Duodenal mucosa (tissue), 2 donors: Measurements from ENCODE around the gene ATAD2B.
A peak's percentile ranks its signal among the peaks of the same experiment; 100 is the strongest.

Source experiments
- H3K27ac ChIP-seq: one replicate; pipeline ENCODE4 v1.7.0; 2013; ENCODE audit warnings: low read depth, low read length
- H3K27me3 ChIP-seq, 2 donors: one replicate each; pipeline ENCODE4 v1.7.0; 2013; ENCODE audit warnings: low read length in 2 of 2, control low read depth in 1 of 2; ENCODE audit not compliant: insufficient read depth in 2 of 2, control insufficient read depth in 1 of 2
- H3K36me3 ChIP-seq, 2 donors: one replicate each; pipeline ENCODE4 v1.7.0; 2013; ENCODE audit warnings: low read length in 2 of 2, control low read depth in 1 of 2; ENCODE audit not compliant: insufficient read depth in 2 of 2, control insufficient read depth in 1 of 2
- H3K4me1 ChIP-seq, 2 donors: one replicate each; pipeline ENCODE4 v1.7.0; 2013; ENCODE audit warnings: low read length in 2 of 2, control low read depth in 1 of 2; ENCODE audit not compliant: insufficient read depth in 2 of 2, control insufficient read depth in 1 of 2
- H3K4me3 ChIP-seq, 2 donors: one replicate each; pipeline ENCODE4 v1.7.0; 2013; ENCODE audit warnings: low read length in 2 of 2, low read depth in 1 of 2
- H3K9ac ChIP-seq, 2 donors: one replicate each; pipeline ENCODE4 v1.7.0; 2013; ENCODE audit warnings: low read length in 2 of 2, low read depth in 1 of 2
- H3K9me3 ChIP-seq, 2 donors: one replicate each; pipeline ENCODE4 v1.7.0; 2013; ENCODE audit warnings: low read length in 2 of 2, control low read depth in 1 of 2; ENCODE audit not compliant: control insufficient read depth in 1 of 2

Gene ATAD2B

GRCh38 chr2:23940718-23941620 is 14.0 kb upstream of the ATAD2B start:
- Histone ChIP-seq H3K27me3 (no peaks in the 10 kb centered on the region), H3K4me3 (peak overlapping the region; percentile 70 to 77), H3K9ac (peak overlapping the region; percentile 58 to 73), H3K9me3 (no peaks in the 10 kb centered on the region), H3K27ac (peak overlapping the region; percentile 94), H3K4me1 (peaks cover 9 to 13% of the 10 kb centered on the region in 2 donors), H3K36me3 (no peaks in the 10 kb centered on the region)

GRCh38 chr2:23939987-23940717 is 13.2 kb upstream of the ATAD2B start, which contains the start of gene UBXN2A:
Gene UBXN2A (plus strand): TSS chr2:23940463. CDS start chr2:23958315, 17,852 bp downstream.
- peak within 1 kb of the TSS; percentile 94 for H3K27ac ChIP-seq

DNA sequence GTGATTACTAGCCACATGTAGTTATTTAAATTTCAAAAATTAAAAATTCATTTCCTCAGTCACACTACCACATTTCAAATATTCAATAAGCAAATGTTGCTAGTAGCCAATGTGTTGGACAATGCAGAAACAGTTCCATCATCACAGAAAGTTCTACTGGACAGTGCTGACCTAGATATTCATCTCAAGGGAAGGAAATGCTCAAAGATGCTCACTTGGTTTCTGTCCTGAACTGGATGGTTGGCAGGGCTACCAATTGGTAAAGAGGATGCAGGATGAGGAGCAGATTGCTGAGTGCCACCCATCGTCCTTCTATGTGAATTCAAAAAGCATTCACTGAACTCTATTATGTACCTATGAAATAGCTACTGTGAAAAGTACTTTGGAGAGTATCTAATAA is 7.3 kb upstream of the ATAD2B start:
- Histone ChIP-seq H3K9ac (no peak overlapping the region), H3K4me3 (no peak overlapping the region), H3K27me3 (no peaks in the 10 kb centered on the region), H3K36me3 (no peaks in the 10 kb centered on the region), H3K4me1 (peaks cover 0 to 4% of the 10 kb centered on the region in 2 donors), H3K27ac (no peak overlapping the region), H3K9me3 (no peaks in the 10 kb centered on the region)

More at GRCh38 chr2:23939987-23940717, 13.2 kb upstream of the ATAD2B start, which contains the start of gene UBXN2A:
- Histone ChIP-seq H3K9ac (peak within 1 kb of the TSS; percentile 58 to 94), H3K36me3 (no peaks in the 10 kb centered on the region), H3K4me1 (peaks cover 9 to 13% of the 10 kb centered on the region in 2 donors), H3K9me3 (no peaks in the 10 kb centered on the region), H3K4me3 (peak within 1 kb of the TSS; percentile 70 to 77), H3K27me3 (no peaks in the 10 kb centered on the region)

DNA sequence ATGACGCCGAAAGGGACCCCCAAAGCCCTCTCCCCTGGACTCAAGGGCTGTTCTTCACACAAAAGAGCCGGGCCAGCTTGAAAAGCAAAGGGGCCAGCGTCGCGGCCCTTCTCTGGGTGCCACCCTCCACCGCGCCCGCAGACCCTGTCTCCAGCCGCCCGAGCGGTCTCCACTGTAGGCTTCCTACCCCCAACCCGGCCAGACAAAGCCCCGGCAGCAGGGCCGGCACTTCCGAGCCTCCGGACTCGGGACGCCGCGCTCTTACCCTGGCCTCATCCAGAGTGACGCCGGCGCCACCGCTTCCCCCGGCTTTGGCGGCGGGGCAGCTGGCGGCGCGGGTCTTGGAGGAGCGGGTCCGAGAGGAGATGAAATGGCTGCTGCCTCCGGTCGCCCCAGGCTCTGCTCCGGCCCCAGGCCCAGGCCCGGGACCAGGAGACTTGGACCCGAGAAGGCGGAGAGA is 603 bp downstream of the ATAD2B start:
- Histone ChIP-seq H3K4me1 (peaks cover 20 to 23% of the 10 kb centered on the region in 2 donors), H3K9ac (peak overlapping the region; percentile 94 to 98), H3K4me3 (peak overlapping the region; percentile 91 to 94), H3K9me3 (no peaks in the 10 kb centered on the region), H3K36me3 (no peaks in the 10 kb centered on the region), H3K27ac (peak overlapping the region; percentile 98), H3K27me3 (no peaks in the 10 kb centered on the region)

GRCh38 chr2:23925702-23926289 is 1.1 kb downstream of the ATAD2B start:
- Histone ChIP-seq H3K9me3 (no peaks in the 10 kb centered on the region), H3K9ac (peak overlapping the region; percentile 94 to 98), H3K27ac (peak overlapping the region; percentile 98), H3K36me3 (no peaks in the 10 kb centered on the region), H3K27me3 (no peaks in the 10 kb centered on the region), H3K4me1 (peaks cover 20 to 23% of the 10 kb centered on the region in 2 donors), H3K4me3 (peak overlapping the region; percentile 91 to 94)

DNA sequence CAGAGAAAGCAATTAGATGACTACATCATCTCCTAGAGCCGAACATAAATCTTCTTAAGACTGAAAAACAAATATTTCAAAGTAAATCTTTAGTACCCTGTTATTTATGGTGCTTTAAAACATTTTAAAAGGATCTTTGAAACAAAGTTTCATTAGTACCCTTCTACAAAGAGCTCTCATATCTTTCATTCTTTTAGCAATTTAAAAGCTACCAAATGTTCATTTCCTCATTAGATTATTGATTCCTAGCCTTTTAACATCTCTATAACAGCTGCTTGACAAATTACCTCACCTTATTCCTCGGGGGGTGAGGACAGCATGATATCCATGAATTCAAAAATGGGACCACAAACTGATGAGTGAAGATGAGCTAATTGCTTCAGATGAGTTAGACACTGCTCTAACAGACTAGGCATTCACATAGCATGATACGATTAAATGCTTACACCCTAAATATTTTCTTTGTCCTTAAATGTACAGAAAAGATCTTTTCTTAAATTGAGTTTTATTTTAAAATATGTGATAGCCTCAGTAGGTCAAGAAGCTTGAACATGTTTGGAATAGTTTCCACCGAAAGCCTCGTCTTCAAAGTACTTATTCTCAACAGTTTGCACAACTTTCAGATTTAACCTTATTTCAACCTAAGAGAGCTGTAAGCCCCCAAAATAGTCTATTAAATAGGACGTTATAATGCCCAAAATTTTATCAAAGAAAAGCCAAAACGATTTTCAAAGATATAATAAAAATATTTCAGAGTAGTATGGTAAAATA is 2.1 kb downstream of the ATAD2B start:
- peak overlapping the region; percentile 94 to 98 for H3K9ac ChIP-seq
- no peaks in the 10 kb centered on the region for H3K36me3 ChIP-seq
- H3K4me3 ChIP-seq = peak overlapping the region; percentile 91 to 94
- H3K4me1 ChIP-seq = peaks cover 20 to 23% of the 10 kb centered on the region in 2 donors
- no peak overlapping the region for H3K27ac ChIP-seq
- H3K9me3 ChIP-seq = no peaks in the 10 kb centered on the region
- no peaks in the 10 kb centered on the region for H3K27me3 ChIP-seq

GRCh38 chr2:23918837-23919489 is 8.0 kb downstream of the ATAD2B start:
- no peaks in the 10 kb centered on the region for H3K9me3 ChIP-seq
- no peak overlapping the region for H3K27ac ChIP-seq
- H3K4me1 ChIP-seq = peaks cover 0 to 6% of the 10 kb centered on the region in 2 donors
- H3K9ac ChIP-seq = no peak overlapping the region
- H3K4me3 ChIP-seq = no peak overlapping the region
- no peaks in the 10 kb centered on the region for H3K27me3 ChIP-seq
- no peaks in the 10 kb centered on the region for H3K36me3 ChIP-seq

GRCh38 chr2:23916727-23917405 is 10.1 kb downstream of the ATAD2B start:
- H3K27ac ChIP-seq = no peak overlapping the region
- no peak overlapping the region for H3K9ac ChIP-seq
- H3K36me3 ChIP-seq = no peaks in the 10 kb centered on the region
- no peaks in the 10 kb centered on the region for H3K9me3 ChIP-seq
- H3K4me3 ChIP-seq = no peak overlapping the region
- peaks cover 0 to 6% of the 10 kb centered on the region in 2 donors for H3K4me1 ChIP-seq
- H3K27me3 ChIP-seq = no peaks in the 10 kb centered on the region

- H3K4me1 ChIP-seq = peaks cover 0 to 6% of the 10 kb centered on the region in 2 donors
- H3K27me3 ChIP-seq = no peaks in the 10 kb centered on the region
- H3K9ac ChIP-seq = no peak overlapping the region
- H3K4me3 ChIP-seq = no peak overlapping the region
- no peak overlapping the region for H3K27ac ChIP-seq
- H3K36me3 ChIP-seq = no peaks in the 10 kb centered on the region
- no peaks in the 10 kb centered on the region for H3K9me3 ChIP-seq
Measured at GRCh38 chr2:23915327-23915726, 11.6 kb downstream of the ATAD2B start.
